Pancreas (tissue), 10 donors: ENCODE measurements around the gene CCM2. TPM values are rescaled to one million over a fixed set of nuclear protein-coding genes. Genes with fewer than 3 reads are reported as not detected.

ENCODE experiments used
- ATAC-seq, 4 donors: fragments of 200-7000 bp; cut with Tn5 transposase; one replicate each; pipeline versions ENCODE4 v1.8.0 to v1.9.1; 2020; ENCODE audit warnings: mild to moderate bottlenecking in 4 of 4, moderate library complexity in 4 of 4
- DNase-seq, 6 donors: peaks; one replicate each; pipeline ENCODE4 v3.0.0-alpha.2; 2020
- FAIRE-seq: peaks from 2 replicates; lab custom pipeline; 2012; peaks lifted over from hg19 to GRCh38; lab: Jason Lieb, UNC
- H3K27ac ChIP-seq, 4 donors: fragments of 200-600 bp; sonication (generic); 1 replicate in 3 of 4; 2 replicates in 1 of 4; pipeline versions ENCODE4 v1.5.0 to v1.8.0; 2020
- H3K27me3 ChIP-seq, 4 donors: fragments of 200-600 bp; one replicate each; pipeline ENCODE4 v1.8.0; 2021
- H3K36me3 ChIP-seq, 3 donors: fragments of 200-600 bp; sonication (generic) in 1 of 3; one replicate each; pipeline versions ENCODE4 v1.5.0 to v1.8.0; 2020 to 2021
- H3K4me1 ChIP-seq, 3 donors: fragments of 200-600 bp; one replicate each; pipeline ENCODE4 v1.8.0; 2021
- H3K4me3 ChIP-seq, 4 donors: fragments of 200-600 bp; sonication (generic) in 2 of 4; one replicate each; pipeline versions ENCODE4 v1.5.0 to v1.8.0; 2020 to 2021
- H3K9me3 ChIP-seq, 4 donors: fragments of 200-600 bp; one replicate each; pipeline ENCODE4 v1.8.0; 2021
- CTCF ChIP-seq, 4 donors: fragments of 200-600 bp; sonication (generic) in 3 of 4; IDR thresholded peaks; one replicate each; pipeline versions ENCODE4 v1.5.0 to v1.8.0; 2021; ENCODE audit warnings: antibody characterized with exemption in 4 of 4
- WGBS, 2 donors: extraction: QIAGEN DNeasy Blood & Tissue Kit; methylation state at CpG; one replicate each; pipeline ENCODE4 v1.1.7; 2013; 5-methylcytosine and 5-hydroxymethylcytosine counted together
- intact Hi-C, 3 donors: fragments of 100-400 bp; cut with DNase I; formaldehyde crosslinking; loops; one replicate each; pipeline versions ENCODE4 v1.11.1 to v1.14.2; 2022
- polyA plus RNA-seq, 2 donors: library from polyadenylated mRNA; stranded (reverse); fragments of 200-250 nt; gene quantifications; one replicate each; pipeline ENCODE4 v1.2.3, GENCODE V29; 2013
- total RNA-seq, 6 donors: library from RNA; stranded (reverse); fragmentation: NEBNext Ultra II Directional in 4 of 6; extraction: Animal tissue kit (Norgen Biotek cat#: 25700) in 4 of 6; gene quantifications; one replicate each; pipeline versions ENCODE4 v1.2.1 to v1.2.4, GENCODE V29; 2021 to 2023
- donor health status: healthy with polysubstance abuse.
- donor health status: DM: no; HTN: no; CAD: no; lungs with moderate emphysema.
- donor health status: DM: no; HTN: no; CAD: no.
- donor health status: control.
- donor health status: control.
- donor health status: Bipolar disorder and iron deficiency.
- donor health status: DM: yes; HTN: yes; CAD: no.
- donor health status: DM: no; HTN: no; CAD: no.
- donor health status: DM: no; HTN: no; CAD: no.
- donor health status: DM: yes; HTN: yes; CAD: no.

The CCM2 gene
- total and polyA plus RNA-seq, 8 donors, result 13.4 to 33.7 (median 16.5) TPM

- no peak for TF ChIP-seq CTCF (IDR thresholded peaks at IDR 0.05)
- DNase-seq (no peak), ATAC-seq (no peak), FAIRE-seq (no peak)
- H3K4me1 ChIP-seq, result no peaks in the 10 kb centered on the region
- no peaks in the 10 kb centered on the region for H3K27me3 ChIP-seq
- H3K4me3 ChIP-seq, result no peak overlapping the region
- no peak overlapping the region for H3K27ac ChIP-seq
- WGBS, 2 donors, result 92 to 94% methylated on average over 15 of the region's 15 CpGs
- intact Hi-C loops, result no loop called here
- H3K36me3 ChIP-seq, result peaks cover 0 to 22% (median 5%) of the 10 kb centered on the region in 3 donors
- no peaks in the 10 kb centered on the region for H3K9me3 ChIP-seq
Observed at GRCh38 chr7:45069444-45070253, 69.6 kb downstream of the CCM2 start.

DNA sequence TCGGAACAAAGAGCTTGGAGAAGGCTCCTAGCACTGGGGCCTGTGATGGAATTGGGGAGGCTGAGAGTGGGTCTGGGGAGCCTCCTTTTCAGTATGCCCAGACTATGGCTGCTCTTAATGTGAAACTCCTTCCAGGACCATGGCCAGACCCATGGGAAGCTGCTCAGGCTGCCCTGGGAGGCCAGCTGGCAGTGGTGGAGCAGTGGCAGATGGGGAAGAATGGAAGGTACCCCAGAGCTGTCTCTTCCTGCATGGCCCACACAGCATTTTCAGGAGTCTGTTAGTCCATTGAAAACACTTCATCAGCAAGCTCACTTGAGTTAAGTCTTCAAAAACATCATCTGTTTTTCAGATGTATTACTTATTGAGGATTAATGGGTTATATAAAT is 70.2 kb downstream of the CCM2 start:
- peaks cover 0 to 28% (median 5%) of the 10 kb centered on the region in 3 donors for H3K36me3 ChIP-seq
- 95 to 100% methylated on average over 1 of the region's 1 CpG for WGBS, 2 donors
- ATAC-seq, result no peak

GRCh38 chr7:45071528-45071927 is 71.5 kb downstream of the CCM2 start:
- no peak for ATAC-seq
- no peak for FAIRE-seq
- Histone ChIP-seq H3K27me3 (no peaks in the 10 kb centered on the region), H3K9me3 (no peaks in the 10 kb centered on the region), H3K4me3 (no peak overlapping the region), H3K27ac (no peak overlapping the region), H3K36me3 (peaks cover 5 to 40% (median 5%) of the 10 kb centered on the region in 3 donors), H3K4me1 (no peaks in the 10 kb centered on the region)
- TF ChIP-seq CTCF (IDR thresholded peaks at IDR 0.05), result no peak
- no peak for DNase-seq
- intact Hi-C loops, result no loop called here
- 87 to 94% methylated on average over 3 of the region's 3 CpGs for WGBS, 2 donors

More for the DNA sequence above, 70.2 kb downstream of the CCM2 start:
- Histone ChIP-seq H3K27me3 (no peaks in the 10 kb centered on the region), H3K27ac (no peak overlapping the region), H3K4me3 (no peak overlapping the region), H3K4me1 (no peaks in the 10 kb centered on the region), H3K9me3 (no peaks in the 10 kb centered on the region)
- intact Hi-C loops, result no loop called here
- FAIRE-seq (no peak), DNase-seq (no peak)
- TF ChIP-seq CTCF (IDR thresholded peaks at IDR 0.05), result no peak

DNA sequence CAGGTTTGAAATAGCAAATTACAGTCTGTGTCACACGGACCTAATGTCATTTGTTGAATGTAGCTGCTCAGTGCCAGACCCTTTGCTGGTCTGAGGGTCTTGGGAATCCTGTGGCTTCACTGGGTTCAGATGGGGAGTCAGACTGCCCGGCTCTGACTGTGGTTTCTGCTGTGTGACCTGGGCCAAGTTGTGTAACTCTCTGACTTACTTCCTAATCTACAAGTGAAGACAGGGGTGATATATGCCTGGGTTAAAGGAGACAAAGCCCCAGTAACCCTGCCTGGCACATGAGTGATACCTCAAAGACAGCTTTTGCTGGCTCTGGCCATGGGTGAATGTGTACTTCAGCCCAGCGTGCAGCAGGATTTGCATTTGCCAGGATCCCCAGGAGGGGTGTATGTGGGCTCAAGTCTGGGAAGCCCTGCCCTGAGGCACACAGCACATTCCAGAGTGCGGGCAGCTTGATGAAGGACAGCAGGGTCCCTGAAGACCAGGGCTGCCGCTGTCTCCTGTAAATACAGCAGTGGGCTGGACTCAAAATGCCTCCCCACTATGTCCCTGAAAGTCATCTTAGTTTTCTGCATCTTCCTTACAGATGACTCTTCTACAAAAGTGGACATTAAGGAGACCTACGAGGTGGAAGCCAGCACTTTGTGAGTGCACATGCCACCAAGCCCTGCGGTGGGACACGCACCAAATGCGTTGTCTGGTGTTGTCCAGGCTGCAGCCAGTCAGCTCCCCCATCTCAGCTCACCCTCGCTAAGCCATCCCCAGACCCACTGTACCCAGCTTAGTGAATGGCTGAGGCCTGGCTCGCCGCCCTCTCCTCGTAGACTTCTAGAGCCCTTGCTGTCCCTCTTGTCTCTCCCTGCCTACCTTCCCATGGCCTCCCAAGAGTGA is 72.4 kb downstream of the CCM2 start:
- ATAC-seq, result no peak
- peaks cover 5 to 40% (median 5%) of the 10 kb centered on the region in 3 donors for H3K36me3 ChIP-seq
- H3K4me3 ChIP-seq, result no peak overlapping the region
- no peak for FAIRE-seq
- 90 to 94% methylated on average over 13 of the region's 13 CpGs for WGBS, 2 donors
- no peaks in the 10 kb centered on the region for H3K4me1 ChIP-seq
- DNase-seq, result no peak
- no peak for TF ChIP-seq CTCF (IDR thresholded peaks at IDR 0.05)
- H3K27me3 ChIP-seq, result no peaks in the 10 kb centered on the region
- intact Hi-C loops, result no loop called here
- no peaks in the 10 kb centered on the region for H3K9me3 ChIP-seq
- H3K27ac ChIP-seq, result no peak overlapping the region
